Inferior parietal cortex (tissue), 1 donor: ENCODE measurements around the gene TRIO.
"Not testable (repeated sequence)": the region's sequence is repeated elsewhere in the genome, so short reads cannot be mapped to it uniquely, and the experiment has no call there.

Experiments
- DNase-seq: peaks from one replicate; pipeline ENCODE4 v3.0.0-alpha.2; 2016; ENCODE audit errors: extremely low spot score

Gene TRIO

GRCh38 chr5:14142827-14143545 lies at the start of gene TRIO:
Gene TRIO, plus strand, starts transcription at chr5:14143342. Its CDS starts 384 bp downstream, at chr5:14143726.
- DNase-seq = peak; percentile 88

DNA sequence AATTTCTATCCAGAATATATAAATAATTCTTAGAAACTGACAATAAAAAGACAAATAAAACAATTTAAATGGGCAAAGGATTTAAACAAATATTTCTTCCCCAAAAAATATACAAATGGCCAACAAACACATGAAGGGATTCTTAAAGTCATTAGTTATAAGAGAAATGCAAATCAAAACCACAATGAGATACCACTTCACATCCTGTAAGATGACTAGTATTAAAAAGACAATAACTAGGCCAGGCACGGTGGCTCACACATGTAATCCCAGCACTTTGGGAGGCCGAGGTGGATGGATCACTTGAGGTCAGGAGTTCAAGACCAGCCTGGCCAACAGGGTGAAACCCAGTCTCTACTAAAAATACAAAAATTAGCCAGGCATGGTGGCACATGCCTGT lies 45.8 kb upstream of the TRIO start:
- not testable (repeated sequence) for DNase-seq

- no peak for DNase-seq
Measured at GRCh38 chr5:14097998-14098471, 45.1 kb upstream of the TRIO start.

GRCh38 chr5:14100281-14100680 lies 42.9 kb upstream of the TRIO start:
- no peak for DNase-seq

- no peak for DNase-seq
Measured at GRCh38 chr5:14101922-14102321, 41.2 kb upstream of the TRIO start.

DNA sequence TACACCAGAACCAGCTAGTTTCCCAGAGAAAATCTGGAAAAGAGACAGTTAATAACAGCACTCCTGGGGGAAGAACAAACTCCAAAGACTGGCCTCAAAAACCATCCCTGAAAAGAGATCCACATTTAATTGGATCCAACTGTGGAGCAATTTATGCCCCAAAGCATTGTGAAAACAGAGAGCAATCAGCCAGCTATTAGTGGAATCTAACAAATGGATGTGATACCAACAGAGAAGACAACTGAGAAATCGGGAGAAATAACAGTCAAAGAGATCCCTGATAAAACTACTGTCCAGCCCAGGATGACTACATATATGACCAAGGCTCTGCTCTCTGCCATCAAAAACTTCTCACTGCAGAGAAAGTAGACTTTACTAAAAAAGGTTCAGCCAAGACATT lies 40.5 kb upstream of the TRIO start:
- no peak for DNase-seq

DNA sequence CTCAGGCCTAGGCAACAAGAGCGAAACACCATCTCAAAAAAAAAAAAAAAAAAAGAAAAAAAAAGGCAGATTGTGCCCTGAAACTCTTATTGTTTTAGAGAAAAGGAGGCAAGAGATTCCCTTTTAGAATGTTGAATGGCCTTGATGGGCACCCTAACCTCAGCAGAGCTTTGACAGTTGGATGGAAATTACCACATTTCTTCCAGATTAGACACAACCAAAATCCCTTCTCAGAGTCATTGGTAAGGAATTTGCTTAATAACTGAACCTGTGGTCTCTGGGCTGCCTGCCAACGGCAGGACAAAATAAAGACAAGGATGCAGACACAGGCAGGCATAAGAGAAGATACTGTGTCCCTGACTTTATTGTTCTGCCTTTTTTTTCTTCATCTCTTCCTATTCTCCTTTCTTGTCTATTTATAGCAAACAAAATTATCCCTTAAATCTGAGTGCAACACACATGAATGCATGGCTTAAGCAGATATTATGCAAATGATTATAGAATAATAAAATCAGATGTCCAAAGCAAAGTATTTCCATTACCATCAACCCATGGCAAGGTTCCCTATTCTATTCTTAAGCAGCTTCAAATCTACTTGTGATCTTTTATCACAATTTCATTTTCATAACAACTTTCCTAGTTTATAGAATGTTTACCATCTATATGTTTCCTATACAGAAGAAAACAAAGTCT lies 37.3 kb upstream of the TRIO start:
- no peak for DNase-seq

GRCh38 chr5:14107536-14107935 lies 35.6 kb upstream of the TRIO start:
- DNase-seq = no peak

GRCh38 chr5:14108170-14108996 lies 34.8 kb upstream of the TRIO start:
- DNase-seq = peak; percentile 53

GRCh38 chr5:14109041-14109747 lies 33.9 kb upstream of the TRIO start:
- no peak for DNase-seq

DNA sequence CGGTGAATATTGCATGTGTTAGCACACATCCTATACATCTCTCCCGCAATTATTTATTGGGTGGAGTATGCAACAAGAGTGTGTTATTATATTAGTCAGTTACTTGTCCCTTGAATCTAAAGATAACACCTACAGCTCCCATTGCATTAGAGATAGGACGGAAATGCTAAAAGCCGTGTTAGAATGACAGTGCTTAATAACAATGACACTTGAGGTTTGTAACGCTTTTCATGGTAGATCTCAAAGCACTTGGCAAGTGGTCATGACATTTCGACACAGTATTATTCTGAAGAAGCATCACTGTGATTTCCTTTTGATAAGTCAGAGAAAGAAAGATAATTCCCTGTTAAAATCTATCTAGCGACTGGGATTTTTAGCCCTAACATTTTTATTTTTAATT lies 33.4 kb upstream of the TRIO start:
- no peak for DNase-seq

- no peak for DNase-seq
Measured at GRCh38 chr5:14110196-14110595, 32.9 kb upstream of the TRIO start.

DNA sequence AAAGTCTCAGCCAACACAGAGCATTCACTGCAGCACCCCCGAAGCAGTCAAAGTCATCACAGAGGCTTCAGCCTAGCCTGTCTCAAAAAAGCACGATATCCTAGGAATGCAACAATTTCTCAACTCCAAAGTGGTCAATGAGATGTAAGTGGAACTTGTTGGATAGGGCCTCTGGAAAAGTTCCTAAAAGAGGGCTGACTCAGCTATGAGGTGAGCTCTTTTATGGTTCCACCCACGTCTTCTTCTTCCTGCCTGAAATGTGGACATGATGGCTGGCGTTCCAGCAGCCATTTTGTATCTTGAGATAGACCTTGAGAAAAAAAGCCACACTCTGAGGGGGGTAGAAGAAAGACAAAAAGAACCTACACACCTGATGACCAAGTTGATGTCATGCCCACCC lies 32.5 kb upstream of the TRIO start:
- DNase-seq = no peak

GRCh38 chr5:14112998-14113652 lies 30.0 kb upstream of the TRIO start:
- DNase-seq = no peak

DNA sequence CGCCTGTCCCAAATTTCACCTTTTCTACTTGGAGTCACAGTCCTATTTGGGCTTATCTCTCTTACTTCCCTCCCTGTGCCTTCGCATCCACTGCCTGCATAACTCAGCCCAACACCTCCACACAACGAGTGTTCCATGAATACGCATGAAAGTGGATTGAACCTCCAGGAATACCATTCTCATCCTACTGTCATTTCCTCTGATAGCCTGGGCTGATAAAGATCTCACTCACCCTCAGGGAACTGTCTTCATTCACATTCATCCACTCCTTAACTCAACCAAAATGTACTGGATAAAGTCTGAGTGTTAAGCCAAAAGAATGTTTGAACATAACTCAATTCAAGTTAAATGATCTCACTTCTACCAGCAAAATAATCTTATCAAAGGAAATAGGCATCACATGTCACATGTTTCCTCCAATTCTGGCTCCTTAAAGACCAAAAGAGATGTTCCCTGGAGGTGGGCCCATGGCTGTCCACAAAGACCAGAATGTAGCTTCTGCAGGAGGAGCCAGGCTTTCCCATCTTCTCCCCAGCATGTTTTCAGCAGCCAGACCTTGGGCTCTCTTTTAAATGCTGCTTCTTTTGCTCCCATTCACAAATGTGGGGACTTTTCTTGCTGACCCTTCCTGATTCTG lies 28.4 kb upstream of the TRIO start:
- DNase-seq = no peak

GRCh38 chr5:14115323-14115895 lies 27.7 kb upstream of the TRIO start:
- no peak for DNase-seq

DNA sequence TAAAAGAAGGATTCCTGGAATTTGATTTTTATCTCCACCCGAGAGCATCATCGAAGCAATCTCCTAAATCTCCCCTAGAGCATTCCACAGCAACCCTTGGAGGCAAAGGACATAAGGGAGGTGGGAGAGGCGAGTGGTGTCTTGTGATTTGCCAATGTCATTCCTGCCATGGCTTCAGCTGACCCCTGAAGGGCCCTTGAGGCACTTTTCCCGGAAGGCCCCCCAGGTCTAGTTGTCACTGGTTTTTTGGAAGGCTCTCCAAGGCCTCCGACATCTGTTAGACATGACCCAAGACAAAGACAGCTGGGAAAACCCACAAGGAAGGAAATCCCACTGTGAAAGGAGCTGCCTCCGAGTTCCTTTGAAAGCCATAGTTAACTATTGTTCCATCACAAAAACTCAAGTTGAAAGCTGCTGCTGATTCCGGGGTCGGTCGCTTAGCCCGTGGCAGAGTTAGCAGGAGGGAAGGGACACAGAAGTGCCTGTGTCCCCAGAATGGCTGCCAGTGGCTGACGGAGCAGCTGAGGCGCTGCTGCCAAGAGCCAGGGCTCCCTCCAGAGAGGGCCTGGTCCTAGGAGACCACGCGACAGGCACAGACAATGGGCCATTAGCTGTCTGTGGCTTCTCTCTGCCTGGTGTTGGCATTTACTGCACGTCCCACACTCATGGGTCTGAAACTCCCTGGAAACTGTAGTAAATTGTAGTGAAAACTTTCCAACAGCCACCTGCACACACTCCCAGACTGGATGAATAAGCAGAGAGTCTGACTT lies 24.4 kb upstream of the TRIO start:
- peak; percentile 72 for DNase-seq

DNA sequence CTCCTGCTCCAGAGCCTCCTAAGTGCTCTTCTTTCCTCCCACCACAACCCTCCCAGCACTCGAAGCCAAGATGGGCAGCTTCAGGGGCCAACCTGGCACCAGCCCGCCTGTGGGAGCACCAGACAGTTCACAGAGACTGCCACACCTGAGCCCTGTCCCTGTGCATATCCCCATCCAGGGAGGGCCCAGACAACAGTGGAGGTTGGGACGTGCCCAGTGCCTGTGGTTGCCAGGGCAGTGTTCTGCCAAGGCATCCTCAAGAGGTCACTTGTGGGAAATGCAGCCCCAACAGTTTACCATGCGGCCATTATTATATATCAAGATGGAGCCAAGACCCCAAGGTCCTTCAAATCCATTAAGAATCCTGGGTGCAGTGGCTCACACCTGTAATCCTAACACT lies 23.0 kb upstream of the TRIO start:
- no peak for DNase-seq

DNA sequence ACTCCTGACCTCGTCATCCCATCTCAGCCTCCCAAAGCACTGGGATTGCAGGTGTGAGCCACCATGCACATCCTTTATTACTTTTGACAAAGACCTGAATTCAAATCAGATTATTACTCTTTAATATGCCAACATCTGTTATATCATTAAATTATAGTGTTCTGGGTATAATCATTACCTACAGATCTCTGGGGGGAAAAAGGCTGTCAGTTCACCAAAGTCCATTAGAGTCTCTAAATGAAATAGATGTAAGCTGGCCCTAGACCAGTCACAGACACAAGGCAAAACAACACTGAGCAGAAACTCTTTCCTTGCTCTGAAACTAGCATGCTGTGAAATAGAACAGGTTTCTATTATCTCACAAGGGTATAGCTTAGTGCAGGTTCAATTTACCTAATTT lies 21.6 kb upstream of the TRIO start:
- DNase-seq = no peak

GRCh38 chr5:14122089-14122488 lies 21.1 kb upstream of the TRIO start:
- no peak for DNase-seq
